ENCODE data around the gene ANKRD17. TPM values are rescaled to one million over a fixed set of nuclear protein-coding genes. Genes with fewer than 3 reads are reported as not detected.

Gene ANKRD17
- total RNA-seq, 1 experiment from 2014 or later: 51.2 TPM

DNA sequence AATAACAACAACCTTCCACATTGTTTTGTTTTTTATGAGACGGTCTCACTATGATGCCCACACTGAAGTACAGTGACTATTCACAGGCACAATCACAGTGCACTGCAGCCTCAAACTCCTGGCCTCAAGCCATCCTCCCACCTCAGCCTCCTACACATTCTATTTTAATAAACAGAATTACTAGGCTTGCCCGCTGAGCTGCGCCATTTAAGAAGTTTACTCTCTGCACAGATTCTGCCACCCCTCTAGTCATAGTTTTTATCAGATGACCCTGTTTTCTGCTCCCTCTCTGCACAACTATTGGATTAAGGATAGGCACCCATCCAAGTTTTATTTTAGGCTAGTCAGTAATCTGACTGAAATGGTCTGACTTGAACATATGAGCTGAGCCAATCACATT, 177.8 kb downstream of the ANKRD17 start:
- peaks cover 48% of the 10 kb centered on the region for H3K36me3 ChIP-seq (ENCODE audit: low read depth, low read length)
- DNase-seq (no peak), ATAC-seq (no peak; the same call in 1 of the 2 replicates)
- no peaks in the 10 kb centered on the region for H3K9me2 ChIP-seq (replicated peaks; ENCODE audit: low read length)
- no TSS peak for BruUV-seq (replicated peaks)
- no peak for TF ChIP-seq EZH2phosphoT487 (IDR thresholded peaks at IDR 0.05; ENCODE audit: borderline replicate concordance, low read length)
- TF ChIP-seq, protein P1, sequence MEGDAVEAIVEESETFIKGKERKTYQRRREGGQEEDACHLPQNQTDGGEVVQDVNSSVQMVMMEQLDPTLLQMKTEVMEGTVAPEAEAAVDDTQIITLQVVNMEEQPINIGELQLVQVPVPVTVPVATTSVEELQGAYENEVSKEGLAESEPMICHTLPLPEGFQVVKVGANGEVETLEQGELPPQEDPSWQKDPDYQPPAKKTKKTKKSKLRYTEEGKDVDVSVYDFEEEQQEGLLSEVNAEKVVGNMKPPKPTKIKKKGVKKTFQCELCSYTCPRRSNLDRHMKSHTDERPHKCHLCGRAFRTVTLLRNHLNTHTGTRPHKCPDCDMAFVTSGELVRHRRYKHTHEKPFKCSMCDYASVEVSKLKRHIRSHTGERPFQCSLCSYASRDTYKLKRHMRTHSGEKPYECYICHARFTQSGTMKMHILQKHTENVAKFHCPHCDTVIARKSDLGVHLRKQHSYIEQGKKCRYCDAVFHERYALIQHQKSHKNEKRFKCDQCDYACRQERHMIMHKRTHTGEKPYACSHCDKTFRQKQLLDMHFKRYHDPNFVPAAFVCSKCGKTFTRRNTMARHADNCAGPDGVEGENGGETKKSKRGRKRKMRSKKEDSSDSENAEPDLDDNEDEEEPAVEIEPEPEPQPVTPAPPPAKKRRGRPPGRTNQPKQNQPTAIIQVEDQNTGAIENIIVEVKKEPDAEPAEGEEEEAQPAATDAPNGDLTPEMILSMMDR (conservative IDR thresholded peaks at IDR 0.05; ENCODE audit: low read depth, low read length): no peak
- no peak for TF ChIP-seq EZH2 (IDR thresholded peaks at IDR 0.05; ENCODE audit: low read length, unreplicated experiment)
- peaks cover 7% of the 10 kb centered on the region for H3F3A ChIP-seq (ENCODE audit: low read length, unreplicated experiment)
- H3K27ac ChIP-seq (ENCODE audit: low read length): no peak overlapping the region
- H3K4me1 ChIP-seq (ENCODE audit: insufficient read depth, low read length): 0 out of 2 replicates have a peak, but pooled peaks cover 3% of the 10 kb centered on the region
- H3K27me3 ChIP-seq (ENCODE audit: low read length): no peaks in the 10 kb centered on the region
- no peak overlapping the region for H3K9ac ChIP-seq (ENCODE audit: low read length)
- H2AFZ ChIP-seq (ENCODE audit: low read length): no peak overlapping the region
- no peaks in the 10 kb centered on the region for H3K9me3 ChIP-seq (ENCODE audit: low read length)
- intact Hi-C loops (cut with micrococcal nuclease): loop anchor here (5.0 kb wide), 1 partner anchor 47 kb away; no protein-coding TSS in a partner anchor
- CTCF ChIA-PET: no interaction called here
- H3K79me2 ChIP-seq (ENCODE audit: low read length): 0 out of 2 replicates have a peak, but pooled peaks cover 5% of the 10 kb centered on the region
- H4K20me1 ChIP-seq (ENCODE audit: low read length): no peaks in the 10 kb centered on the region
- POLR2A ChIA-PET (ENCODE audit: unreplicated experiment): no interaction called here
- H3K4me3 ChIP-seq (ENCODE audit: low read length): no peak overlapping the region
- H3K4me2 ChIP-seq (ENCODE audit: low read length): no peak overlapping the region

DNA sequence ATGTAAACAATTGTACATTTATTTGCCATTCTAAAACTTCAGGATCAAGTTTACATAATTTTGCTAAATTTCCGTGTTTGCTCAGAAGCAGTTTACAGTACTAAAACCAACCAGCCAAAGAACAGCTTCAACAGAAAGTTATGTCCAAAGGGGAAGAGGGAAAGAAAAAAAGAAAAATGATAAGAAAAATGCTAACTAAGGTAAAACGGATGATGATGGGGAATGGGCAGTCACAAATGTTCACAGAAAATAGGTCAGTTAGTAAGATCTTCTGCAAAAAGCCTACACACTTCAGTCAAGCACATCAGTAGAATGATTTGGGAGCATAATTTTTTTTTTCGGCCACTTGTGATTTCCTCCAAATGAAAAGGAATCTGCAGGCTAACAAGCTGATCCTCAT, 182.8 kb downstream of the ANKRD17 start:
- DNase-seq: no peak
- Histone ChIP-seq H3K4me2 (ENCODE audit: low read length) (no peak overlapping the region), H3K9me3 (ENCODE audit: low read length) (no peaks in the 10 kb centered on the region), H3K27me3 (ENCODE audit: low read length) (no peaks in the 10 kb centered on the region), H3K9me2 (replicated peaks; ENCODE audit: low read length) (no peaks in the 10 kb centered on the region), H4K20me1 (ENCODE audit: low read length) (no peaks in the 10 kb centered on the region), H3K9ac (ENCODE audit: low read length) (no peak overlapping the region), H3K36me3 (ENCODE audit: low read depth, low read length) (peaks cover 62% of the 10 kb centered on the region), H3F3A (ENCODE audit: low read length, unreplicated experiment) (peaks cover 7% of the 10 kb centered on the region), H3K79me2 (ENCODE audit: low read length) (0 out of 2 replicates have a peak, but pooled peaks cover under 1% of the 10 kb centered on the region), H3K4me3 (ENCODE audit: low read length) (no peak overlapping the region), H3K27ac (ENCODE audit: low read length) (no peak overlapping the region), H2AFZ (ENCODE audit: low read length) (no peak overlapping the region), H3K4me1 (ENCODE audit: insufficient read depth, low read length) (peaks cover 3% of the 10 kb centered on the region; the same call in 1 of the 2 replicates)
- no peak for ATAC-seq
- CTCF ChIA-PET: no interaction called here
- intact Hi-C loops (cut with micrococcal nuclease): no loop called here
- POLR2A ChIA-PET (ENCODE audit: unreplicated experiment): interaction anchor here (0.5 kb wide), 1 partner anchor 183 kb away, joined by 7 read pairs; the partner anchor contains the start of gene ANKRD17
- BruUV-seq (replicated peaks): TSS peak; percentile 21
- TF ChIP-seq, protein P1 (conservative IDR thresholded peaks at IDR 0.05; ENCODE audit: low read depth, low read length): no peak
- TF ChIP-seq EZH2 (IDR thresholded peaks at IDR 0.05; ENCODE audit: low read length, unreplicated experiment): no peak
- TF ChIP-seq EZH2phosphoT487 (IDR thresholded peaks at IDR 0.05; ENCODE audit: borderline replicate concordance, low read length): no peak

DNA sequence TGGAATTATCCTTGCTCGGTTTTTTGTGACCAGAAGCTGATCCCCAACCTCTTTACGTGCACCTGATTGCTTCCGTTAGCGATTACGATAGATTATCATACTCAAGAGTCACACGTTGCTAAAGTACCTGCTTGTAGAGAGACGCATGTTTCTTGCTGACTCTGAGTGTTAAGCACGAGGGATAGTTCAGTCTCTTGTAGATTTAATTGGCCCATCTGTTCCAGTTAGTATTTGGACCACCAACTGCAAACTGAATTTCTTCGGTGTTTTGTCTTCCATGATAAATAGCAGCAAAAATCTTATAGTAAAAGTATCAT, 188.6 kb downstream of the ANKRD17 start:
- Histone ChIP-seq H3K9me2 (replicated peaks; ENCODE audit: low read length) (no peaks in the 10 kb centered on the region), H3K4me3 (ENCODE audit: low read length) (peak overlapping the region; percentile 93), H3K4me1 (ENCODE audit: insufficient read depth, low read length) (peaks cover 16% of the 10 kb centered on the region), H3K27me3 (ENCODE audit: low read length) (no peaks in the 10 kb centered on the region), H3F3A (ENCODE audit: low read length, unreplicated experiment) (peaks cover 4% of the 10 kb centered on the region), H4K20me1 (ENCODE audit: low read length) (no peaks in the 10 kb centered on the region), H3K27ac (ENCODE audit: low read length) (peak overlapping the region; percentile 69), H2AFZ (ENCODE audit: low read length) (peak overlapping the region; percentile 87), H3K4me2 (ENCODE audit: low read length) (peak overlapping the region; percentile 90), H3K79me2 (ENCODE audit: low read length) (peaks cover 31% of the 10 kb centered on the region), H3K9me3 (ENCODE audit: low read length) (no peaks in the 10 kb centered on the region), H3K9ac (ENCODE audit: low read length) (peak overlapping the region; percentile 95), H3K36me3 (ENCODE audit: low read depth, low read length) (peaks cover 29% of the 10 kb centered on the region; the same call in 1 of the 2 replicates)
- BruUV-seq (replicated peaks): TSS peak; percentile 96
- no peak for DNase-seq
- ChIA-PET CTCF (no interaction called here), POLR2A (ENCODE audit: unreplicated experiment) (no interaction called here)
- peak; percentile 18 for ATAC-seq
- intact Hi-C loops (cut with micrococcal nuclease): no loop called here
- no peak for TF ChIP-seq EZH2 (IDR thresholded peaks at IDR 0.05; ENCODE audit: low read length, unreplicated experiment)
- TF ChIP-seq EZH2phosphoT487 (IDR thresholded peaks at IDR 0.05; ENCODE audit: borderline replicate concordance, low read length): no peak
- TF ChIP-seq, protein P1 (conservative IDR thresholded peaks at IDR 0.05; ENCODE audit: low read depth, low read length): no peak
